Cortex of kidney (tissue), 1 donor: ENCODE data around the gene SCYGR5.
"Not testable (repeated sequence)": the region's sequence is repeated elsewhere in the genome, so short reads cannot be mapped to it uniquely, and the experiment has no call there.

Experiments
- DNase-seq: peaks from one replicate; lab custom pipeline; 2025; lab: John Stamatoyannopoulos, UW

Gene SCYGR5

DNA sequence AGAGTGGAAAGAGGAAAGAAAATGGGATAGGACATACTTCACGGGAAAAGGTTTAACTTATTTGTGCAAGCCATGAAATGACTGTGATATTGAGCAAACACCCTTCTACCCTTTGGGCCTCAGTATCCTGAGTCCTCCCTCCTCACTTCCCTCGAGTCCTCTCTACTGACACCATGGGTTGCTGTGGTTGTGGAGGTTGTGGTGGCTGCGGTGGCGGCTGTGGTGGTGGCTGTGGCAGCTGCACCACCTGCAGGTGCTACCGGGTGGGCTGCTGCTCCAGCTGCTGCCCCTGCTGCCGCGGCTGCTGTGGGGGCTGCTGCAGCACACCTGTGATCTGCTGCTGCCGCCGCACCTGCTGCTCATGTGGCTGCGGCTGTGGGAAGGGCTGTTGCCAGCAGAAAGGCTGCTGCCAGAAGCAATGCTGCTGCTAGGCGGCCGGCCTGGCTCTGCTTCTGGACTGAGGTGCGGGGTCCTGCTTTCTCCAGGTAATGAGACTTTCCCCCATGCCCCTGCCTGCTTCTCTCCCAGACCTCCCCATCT is at the start of gene SCYGR5:
Gene SCYGR5, plus strand, starts transcription at position 174 of the 540 bp plus-strand sequence. Its CDS starts 0 bp downstream, at position 174.
- not testable (repeated sequence) for DNase-seq

DNA sequence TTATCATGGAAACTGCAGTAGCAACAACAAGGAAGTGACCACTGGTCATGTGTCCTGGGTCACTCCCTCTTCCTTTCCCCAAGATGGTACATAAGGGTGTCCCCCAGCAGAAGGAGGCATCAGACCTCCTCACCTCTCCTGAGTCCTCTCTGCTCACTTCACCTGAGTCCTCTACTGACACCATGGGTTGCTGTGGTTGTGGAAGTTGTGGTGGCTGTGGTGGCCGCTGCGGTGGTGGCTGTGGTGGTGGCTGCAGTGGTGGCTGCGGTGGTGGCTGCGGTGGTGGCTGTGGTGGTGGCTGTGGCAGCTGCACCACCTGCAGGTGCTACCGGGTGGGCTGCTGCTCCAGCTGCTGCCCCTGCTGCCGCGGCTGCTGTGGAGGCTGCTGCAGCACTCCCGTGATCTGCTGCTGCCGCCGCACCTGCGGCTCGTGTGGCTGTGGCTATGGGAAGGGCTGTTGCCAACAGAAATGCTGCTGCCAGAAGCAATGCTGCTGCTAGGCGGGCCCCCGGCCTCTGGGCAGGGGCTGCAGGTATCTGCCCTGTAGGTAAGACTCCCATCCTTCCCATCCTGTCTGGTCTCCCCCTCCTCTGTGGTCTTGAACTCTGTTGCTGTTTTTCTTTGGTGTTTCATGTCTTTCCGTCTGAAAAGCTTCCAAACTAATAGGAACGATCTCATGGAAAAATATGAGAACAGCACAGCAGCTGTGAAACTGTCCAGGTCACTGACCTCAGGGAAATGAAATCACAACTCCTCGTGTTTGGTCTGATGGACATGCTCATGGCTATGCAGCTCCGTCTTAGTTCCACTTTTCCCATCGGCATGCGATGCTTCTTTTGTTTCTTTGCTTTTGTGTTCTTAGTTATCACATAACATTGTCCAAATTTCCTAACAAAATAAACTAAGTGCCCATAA is 49.0 kb upstream of the SCYGR5 start, which contains the start of gene SCYGR4:
Gene SCYGR4, plus strand, starts transcription at position 183 of the 915 bp plus-strand sequence. Its CDS starts 0 bp downstream, at position 183.
- no peak for DNase-seq

GRCh38 chr2:227623226-227623625 is 43.4 kb upstream of the SCYGR5 start:
- no peak for DNase-seq

DNA sequence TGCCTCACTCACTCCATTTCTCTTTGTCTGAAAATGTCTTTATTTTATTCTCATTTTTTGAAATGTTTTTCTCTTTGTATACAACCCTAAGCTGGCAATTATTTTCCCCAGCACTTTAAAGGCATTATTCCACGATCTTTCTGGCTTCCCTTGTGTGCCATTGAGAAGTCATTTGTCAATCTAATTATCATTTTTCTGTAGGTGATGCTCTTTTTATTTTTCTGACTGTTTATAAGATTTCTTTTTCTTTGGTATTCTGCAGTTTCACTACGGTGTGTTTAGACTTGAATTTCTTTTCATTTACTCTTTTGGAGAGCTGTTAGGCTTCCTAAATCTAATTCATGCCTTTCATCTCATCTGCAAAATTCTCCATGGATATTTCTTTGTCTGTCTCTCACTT is 41.2 kb upstream of the SCYGR5 start:
- no peak for DNase-seq

DNA sequence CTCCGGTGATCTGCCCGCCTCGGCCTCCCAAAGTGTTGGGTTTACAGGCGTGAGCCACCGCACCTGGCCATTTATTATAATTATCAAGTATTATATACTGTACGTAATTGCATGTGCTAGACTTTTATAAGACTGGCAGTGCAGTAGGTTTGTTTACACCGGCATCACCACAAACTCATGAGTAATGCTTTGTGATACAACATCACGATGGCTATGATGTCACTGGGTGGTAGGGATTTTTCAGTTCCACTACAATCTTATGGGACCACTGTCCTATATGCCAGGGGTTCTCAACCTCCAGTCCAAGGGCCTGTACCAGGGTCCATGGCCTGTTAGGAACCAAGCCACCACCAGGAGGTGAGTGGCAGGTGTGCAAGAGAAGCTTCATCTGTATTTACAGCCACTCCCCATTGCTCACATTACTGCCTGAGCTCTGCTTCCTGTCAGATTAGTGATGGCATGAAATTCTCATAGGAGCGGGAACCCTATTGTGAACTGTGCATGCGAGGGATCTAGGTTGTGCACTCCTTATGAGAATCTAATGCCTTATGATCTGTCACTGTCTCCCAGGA is 39.9 kb upstream of the SCYGR5 start:
- no peak for DNase-seq

- DNase-seq = no peak
These were observed 38.8 kb upstream of the SCYGR5 start for GRCh38 chr2:227627769-227628168.

- DNase-seq = no peak
These were observed 37.2 kb upstream of the SCYGR5 start for GRCh38 chr2:227629435-227629834.

DNA sequence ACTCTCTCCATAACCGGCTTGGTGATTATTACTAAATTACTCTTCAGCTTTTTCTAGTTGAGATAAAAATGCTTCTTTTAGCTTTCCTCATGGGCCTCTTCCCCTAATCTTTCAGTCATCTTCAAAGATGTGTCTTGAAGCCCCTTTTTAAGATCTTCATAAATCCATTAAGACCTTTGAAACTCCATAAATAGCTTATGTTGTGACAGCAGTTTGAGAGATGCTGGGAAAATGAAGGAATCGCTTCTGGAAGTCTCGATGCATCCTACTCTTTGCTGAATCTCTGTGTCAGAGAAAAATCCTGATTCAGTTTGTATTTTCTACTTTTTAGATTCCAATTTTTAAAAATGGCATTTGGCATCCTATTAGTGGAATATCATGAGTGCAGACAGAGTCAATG is 36.3 kb upstream of the SCYGR5 start:
- no peak for DNase-seq

DNA sequence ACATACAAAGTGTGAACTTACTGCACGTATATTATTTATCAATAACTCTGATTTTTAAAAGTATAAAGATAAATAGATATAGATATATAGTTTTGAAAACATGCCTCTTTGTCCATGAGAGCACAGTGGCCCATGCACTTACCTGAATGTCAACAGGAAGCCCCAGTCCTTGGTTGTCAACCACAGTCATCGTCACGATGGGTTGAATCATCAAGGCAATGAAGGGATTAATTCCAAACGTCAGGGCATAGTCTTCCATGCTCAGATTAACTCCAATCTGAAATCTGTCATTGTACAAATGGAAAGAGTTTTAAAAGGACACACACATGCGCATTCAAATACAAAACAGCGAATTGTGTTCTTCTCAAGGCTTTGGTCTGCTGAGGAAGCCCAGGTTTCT is 33.8 kb upstream of the SCYGR5 start:
- no peak for DNase-seq

- DNase-seq = no peak
These were observed 32.4 kb upstream of the SCYGR5 start for GRCh38 chr2:227634201-227634600.

GRCh38 chr2:227642656-227643055 is 23.9 kb upstream of the SCYGR5 start:
- no peak for DNase-seq

GRCh38 chr2:227643990-227644551 is 22.5 kb upstream of the SCYGR5 start:
- DNase-seq = no peak

DNA sequence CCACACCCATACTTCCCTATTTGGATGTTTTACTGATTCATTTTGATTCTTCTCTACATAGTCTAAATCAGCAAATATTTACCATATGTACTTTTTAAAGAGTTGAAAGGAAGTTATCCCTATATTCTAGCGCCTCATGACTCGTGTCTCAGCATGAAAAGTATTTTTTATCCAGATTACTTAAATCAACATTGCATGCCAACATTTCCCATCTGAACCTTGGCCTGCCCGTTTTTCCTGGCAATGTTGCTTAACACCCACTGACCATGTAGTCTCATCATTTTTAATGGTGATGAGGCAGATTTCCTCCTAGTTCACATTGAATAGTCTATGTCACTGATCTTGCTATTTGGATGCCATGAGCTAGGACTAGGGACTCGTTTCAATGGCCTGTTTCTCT is 13.2 kb upstream of the SCYGR5 start:
- DNase-seq = no peak

- DNase-seq = no peak
These were observed 12.2 kb upstream of the SCYGR5 start for GRCh38 chr2:227654426-227654825.

DNA sequence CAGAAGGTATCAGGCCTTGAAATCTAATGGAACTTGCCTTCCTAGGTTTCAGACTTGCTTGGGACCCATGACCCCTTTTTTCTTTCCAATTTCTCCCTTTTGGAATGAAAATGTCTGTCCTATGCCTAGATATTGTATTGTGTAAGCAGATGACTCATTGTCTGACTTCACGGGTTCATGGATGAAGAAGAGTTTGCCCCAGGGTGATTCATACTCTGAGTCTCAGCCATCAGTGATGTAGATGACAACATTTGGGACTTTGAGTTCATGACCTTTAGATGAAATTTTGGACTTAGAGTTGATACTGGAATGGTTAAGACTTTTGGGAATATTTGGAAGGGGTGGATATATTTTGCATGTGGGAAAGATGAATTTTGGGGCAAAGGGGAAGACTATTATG is 11.2 kb upstream of the SCYGR5 start:
- no peak for DNase-seq

- DNase-seq = no peak
These were observed 9.3 kb upstream of the SCYGR5 start for GRCh38 chr2:227657199-227657845.

DNA sequence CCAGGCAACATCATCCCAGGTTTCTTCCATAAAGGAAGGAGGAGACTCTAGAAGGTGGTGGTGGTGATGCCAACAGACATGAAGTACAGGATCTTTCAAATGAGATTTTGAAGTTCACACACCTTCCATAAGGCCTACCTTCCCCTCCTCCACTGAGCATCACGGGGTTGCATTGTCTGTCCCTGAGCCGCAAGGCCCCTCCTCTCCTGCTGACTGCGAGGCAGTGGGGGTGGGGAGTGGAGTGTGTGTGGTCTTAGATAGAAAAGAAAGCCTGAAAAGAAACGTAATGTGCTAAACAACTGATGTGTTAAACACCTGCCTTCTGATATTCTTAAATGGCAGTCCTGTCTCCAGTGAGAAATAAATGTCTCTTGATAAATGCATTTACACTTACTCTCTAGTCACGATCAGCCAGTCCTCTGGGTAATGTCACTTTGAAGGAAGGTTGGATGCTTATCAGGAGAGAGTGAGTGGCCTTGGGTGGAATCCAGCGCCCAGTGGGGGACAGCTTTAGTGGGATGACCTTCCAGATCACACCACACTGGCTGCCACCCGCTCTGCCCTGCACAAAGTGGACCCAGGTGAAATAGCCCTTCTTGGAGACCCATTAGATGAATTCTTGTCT is 5.5 kb upstream of the SCYGR5 start:
- DNase-seq = no peak

- no peak for DNase-seq
These were observed 4.8 kb upstream of the SCYGR5 start for GRCh38 chr2:227661827-227662226.

GRCh38 chr2:227665189-227665940 is 1.2 kb upstream of the SCYGR5 start:
- DNase-seq = no peak

GRCh38 chr2:227671170-227671905 is 4.7 kb downstream of the SCYGR5 start:
- DNase-seq = no peak
